ENCODE measurements around the gene MTHFSD.

MTHFSD gene

GRCh38 chr16:86554917-86555703 lies at the start of gene MTHFSD:
MTHFSD (minus strand) TSS chr16:86555235; CDS start chr16:86555184, 51 bp downstream.
- no peak for TF ChIP-seq Cebpa-rat (IDR thresholded peaks at IDR 0.05)
- H3K4me2 ChIP-seq, result peak within 1 kb of the TSS; percentile 78 to 95 (median 89)

DNA sequence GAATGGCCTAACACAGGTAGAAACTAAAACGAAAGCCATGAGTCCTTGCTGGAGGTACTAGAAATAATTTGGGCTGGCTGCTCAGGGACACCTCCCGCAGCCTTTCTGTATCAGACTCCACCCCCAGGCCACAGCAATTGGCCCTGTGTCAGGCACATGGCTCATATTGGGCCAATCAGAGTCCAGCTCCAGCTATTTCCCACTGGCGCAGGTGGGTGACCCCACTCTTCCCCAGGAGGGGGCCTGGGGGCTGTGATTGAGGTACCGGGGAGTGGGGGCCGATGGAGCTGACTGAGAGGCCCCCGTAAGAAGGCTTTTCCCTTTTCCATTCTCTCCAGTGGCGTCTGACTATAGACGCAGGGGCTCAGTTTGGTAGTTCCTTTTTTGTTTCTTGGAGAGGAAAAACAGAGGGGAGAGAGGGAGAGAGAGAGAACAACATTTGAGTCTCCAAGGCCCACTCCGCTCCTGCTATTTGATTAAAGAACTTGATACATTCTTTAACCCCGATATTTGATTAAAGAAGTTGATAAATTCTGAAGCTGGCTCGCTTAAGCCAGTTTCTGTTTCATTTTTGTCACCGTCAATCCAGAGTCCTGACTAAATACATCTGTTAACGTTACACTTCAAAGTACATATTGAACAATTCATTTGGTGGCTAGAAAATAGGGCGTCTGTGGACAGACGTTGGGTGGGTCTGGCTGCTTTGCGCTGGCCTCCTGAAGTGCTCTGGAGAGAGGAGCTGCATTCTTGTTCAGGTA lies 49.6 kb upstream of the MTHFSD start:
- no peaks in the 10 kb centered on the region for H3K36me3 ChIP-seq
- no peak for TF ChIP-seq Cebpa-rat (IDR thresholded peaks at IDR 0.05)
- H4K20me1 ChIP-seq, result no peaks in the 10 kb centered on the region
- peaks cover 0 to 35% (median 15%) of the 10 kb centered on the region in 11 experiments; a peak in 14 of 22 replicates for H3K9me3 ChIP-seq (replicated peaks in 1 of 11)
- H3K4me3 ChIP-seq, result peak overlapping the region in 2 of 10 experiments; percentile 17 to 38; a peak in 3 of 20 replicates
- peak overlapping the region in 3 of 11 experiments; percentile 12 to 25 (median 16); a peak in 1 of 22 replicates for H3K9ac ChIP-seq
- H3K27ac ChIP-seq, result peak overlapping the region in 1 of 11 experiments; percentile 22; a peak in 2 of 22 replicates
- H3K4me2 ChIP-seq, result peak overlapping the region; percentile 17 to 56 (median 30); a peak in 18 of 22 replicates
- H3K4me1 ChIP-seq, result peaks cover 0 to 31% (median 19%) of the 10 kb centered on the region in 10 experiments; a peak in 14 of 20 replicates
- H3K27me3 ChIP-seq, result no peaks in the 10 kb centered on the region

More at GRCh38 chr16:86554917-86555703, at the start of gene MTHFSD:
- Histone ChIP-seq H3K36me3 (peaks cover 21 to 39% (median 28%) of the 10 kb centered on the region in 11 experiments), H3K27me3 (no peaks in the 10 kb centered on the region), H3K4me3 (peak within 1 kb of the TSS; percentile 79 to 99 (median 90)), H3K9me3 (replicated peaks in 1 of 11) (peaks cover 0 to 5% (median 0%) of the 10 kb centered on the region in 11 experiments; a peak in 1 of 22 replicates), H3K9ac (peak within 1 kb of the TSS; percentile 84 to 98 (median 92)), H3K4me1 (peaks cover 11 to 19% (median 15%) of the 10 kb centered on the region in 10 experiments), H3K27ac (peak within 1 kb of the TSS; percentile 81 to 95 (median 89)), H4K20me1 (peaks cover 0 to 4% (median 0%) of the 10 kb centered on the region in 11 experiments; a peak in 1 of 22 replicates)

DNA sequence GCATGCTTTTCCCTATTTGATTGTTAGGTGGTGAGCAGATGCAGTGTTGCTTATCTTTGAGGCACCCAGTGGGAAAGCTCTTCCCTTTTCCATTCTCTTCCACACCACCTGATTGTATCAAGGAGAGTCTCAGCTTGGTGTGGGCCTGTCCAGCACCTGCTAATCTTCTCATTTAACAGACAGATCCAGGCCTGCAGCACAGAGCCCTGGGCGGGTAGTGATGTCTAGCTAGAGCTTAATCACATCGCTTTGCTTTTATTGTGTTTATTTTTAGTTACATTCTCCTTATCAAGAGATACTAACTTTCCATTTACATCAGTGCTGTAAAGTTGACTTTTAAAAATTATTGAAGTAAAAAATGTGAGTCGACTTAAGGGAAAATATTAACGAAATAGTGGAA lies 47.5 kb upstream of the MTHFSD start:
- no peak overlapping the region for H3K9ac ChIP-seq
- no peak for TF ChIP-seq Cebpa-rat (IDR thresholded peaks at IDR 0.05)
- no peaks in the 10 kb centered on the region for H3K36me3 ChIP-seq
- H3K4me2 ChIP-seq, result no peak overlapping the region
- H4K20me1 ChIP-seq, result no peaks in the 10 kb centered on the region
- H3K9me3 ChIP-seq (replicated peaks in 1 of 11), result peaks cover 12 to 45% (median 24%) of the 10 kb centered on the region in 11 experiments; a peak in 17 of 22 replicates
- no peak overlapping the region for H3K27ac ChIP-seq
- H3K4me3 ChIP-seq, result no peak overlapping the region
- H3K4me1 ChIP-seq, result peaks cover 0 to 24% (median 21%) of the 10 kb centered on the region in 10 experiments; a peak in 14 of 20 replicates
- no peaks in the 10 kb centered on the region for H3K27me3 ChIP-seq

- Histone ChIP-seq H3K9ac (no peak overlapping the region), H3K36me3 (no peaks in the 10 kb centered on the region), H3K4me2 (no peak overlapping the region), H3K4me1 (peaks cover 0 to 29% (median 21%) of the 10 kb centered on the region in 10 experiments; a peak in 14 of 20 replicates), H3K27me3 (no peaks in the 10 kb centered on the region), H3K27ac (no peak overlapping the region), H3K4me3 (no peak overlapping the region), H4K20me1 (no peaks in the 10 kb centered on the region), H3K9me3 (replicated peaks in 1 of 11) (peaks cover 5 to 34% (median 24%) of the 10 kb centered on the region in 11 experiments; a peak in 17 of 22 replicates)
- no peak for TF ChIP-seq Cebpa-rat (IDR thresholded peaks at IDR 0.05)
Observed at GRCh38 chr16:86601356-86601755, 46.3 kb upstream of the MTHFSD start.

- H3K9ac ChIP-seq, result no peak overlapping the region
- no peak overlapping the region for H3K27ac ChIP-seq
- H3K4me1 ChIP-seq, result peaks cover 0 to 31% (median 14%) of the 10 kb centered on the region in 10 experiments; a peak in 15 of 20 replicates
- no peak overlapping the region; a peak in 1 of 20 replicates for H3K4me3 ChIP-seq
- no peaks in the 10 kb centered on the region for H3K27me3 ChIP-seq
- H4K20me1 ChIP-seq, result no peaks in the 10 kb centered on the region
- H3K36me3 ChIP-seq, result no peaks in the 10 kb centered on the region
- H3K9me3 ChIP-seq (replicated peaks in 1 of 11), result peaks cover 1 to 24% (median 13%) of the 10 kb centered on the region in 11 experiments; a peak in 14 of 22 replicates
- peak overlapping the region in 9 of 11 experiments; percentile 6 to 65 (median 43); a peak in 15 of 22 replicates for H3K4me2 ChIP-seq
- no peak for TF ChIP-seq Cebpa-rat (IDR thresholded peaks at IDR 0.05)
Observed at GRCh38 chr16:86598607-86599565, 43.9 kb upstream of the MTHFSD start.

DNA sequence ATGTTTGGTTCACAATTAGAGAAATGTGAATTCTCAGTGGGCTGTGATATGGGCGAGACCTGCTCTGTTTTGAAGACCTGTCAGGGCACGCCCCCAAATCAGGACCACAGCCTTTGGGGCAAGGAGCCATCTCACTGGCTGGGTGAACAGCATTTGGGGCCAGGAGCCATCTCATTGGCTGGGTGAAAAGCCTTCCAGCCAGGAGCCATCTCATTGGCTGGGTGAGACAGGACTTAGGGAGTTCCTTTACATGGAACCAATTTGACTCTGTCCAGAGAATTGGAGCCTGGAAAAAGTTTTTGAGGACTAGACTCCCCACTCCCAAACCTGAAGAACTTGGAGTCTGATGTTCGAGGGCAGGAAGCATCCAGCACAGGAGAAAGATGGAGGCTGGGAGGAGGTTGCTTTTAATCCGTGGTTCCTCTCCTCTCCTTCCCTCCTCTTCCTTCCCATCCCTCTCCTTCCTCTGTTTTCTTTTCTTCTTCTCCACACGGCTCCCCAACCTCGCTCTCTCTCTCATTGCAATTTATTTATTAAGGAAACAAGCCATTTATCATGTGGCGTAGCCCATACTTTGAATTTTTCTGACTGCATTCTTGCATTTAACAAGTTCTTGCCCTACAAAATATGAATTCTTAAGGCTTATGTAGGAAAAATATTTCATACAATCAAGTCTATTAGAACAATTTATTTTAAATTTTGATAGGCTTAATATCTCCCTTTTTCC lies 43.0 kb upstream of the MTHFSD start:
- TF ChIP-seq Cebpa-rat (IDR thresholded peaks at IDR 0.05), result no peak
- Histone ChIP-seq H3K27ac (no peak overlapping the region), H3K27me3 (no peaks in the 10 kb centered on the region), H3K9me3 (replicated peaks in 1 of 11) (peaks cover 0 to 24% (median 13%) of the 10 kb centered on the region in 11 experiments; a peak in 13 of 22 replicates), H4K20me1 (no peaks in the 10 kb centered on the region), H3K9ac (no peak overlapping the region), H3K4me1 (peaks cover 6 to 40% (median 22%) of the 10 kb centered on the region in 10 experiments; a peak in 17 of 20 replicates), H3K36me3 (no peaks in the 10 kb centered on the region), H3K4me2 (peak overlapping the region in 6 of 11 experiments; percentile 12 to 65 (median 50); a peak in 7 of 22 replicates), H3K4me3 (no peak overlapping the region)

- H3K4me3 ChIP-seq, result no peak overlapping the region
- no peaks in the 10 kb centered on the region for H3K27me3 ChIP-seq
- H3K27ac ChIP-seq, result no peak overlapping the region
- no peaks in the 10 kb centered on the region for H3K36me3 ChIP-seq
- no peaks in the 10 kb centered on the region for H4K20me1 ChIP-seq
- peaks cover 7 to 45% (median 26%) of the 10 kb centered on the region in 10 experiments; a peak in 17 of 20 replicates for H3K4me1 ChIP-seq
- peak overlapping the region in 2 of 11 experiments; percentile 0 to 19; a peak in 2 of 22 replicates for H3K4me2 ChIP-seq
- TF ChIP-seq Cebpa-rat (IDR thresholded peaks at IDR 0.05), result no peak
- H3K9me3 ChIP-seq (replicated peaks in 1 of 11), result peaks cover 0 to 24% (median 13%) of the 10 kb centered on the region in 11 experiments; a peak in 13 of 22 replicates
- no peak overlapping the region for H3K9ac ChIP-seq
Observed at GRCh38 chr16:86597126-86597879, 42.3 kb upstream of the MTHFSD start.

Measured in BLaER1 treated with 17β-estradiol and CSF1 and Interleukin-3, amounts not matched to agents 10 nM and 100 nM (cell line).